Erythroblast (primary cell): ENCODE data around the gene RAB27B.

Experiments used
- DNase-seq, 2 experiments: peaks; one replicate each; lab custom pipeline; 2025; lab: John Stamatoyannopoulos, UW
- GATA1 ChIP-seq: IDR thresholded peaks from 2 replicates; pipeline ENCODE4 v1.6.1; 2011; ENCODE audit warnings: low read depth, mild to moderate bottlenecking, control low read depth, low read length, moderate library complexity
- POLR2A ChIP-seq: IDR thresholded peaks from 2 replicates; pipeline ENCODE4 v1.6.1; 2011; ENCODE audit warnings: mild to moderate bottlenecking, low read length

RAB27B gene

GRCh38 chr18:54828281-54828881 lies at the start of gene RAB27B:
TSS of gene RAB27B (plus strand) at chr18:54828477. CDS start at chr18:54877586, 49,109 bp downstream.
- TF ChIP-seq GATA1 (no peak), POLR2A (peak; percentile 74)
- peak; percentile 77 to 81 for DNase-seq

GRCh38 chr18:54780285-54780861 lies 47.9 kb upstream of the RAB27B start:
- no peak for DNase-seq
- TF ChIP-seq GATA1 (no peak), POLR2A (no peak)

- no peak for DNase-seq
- TF ChIP-seq POLR2A (no peak), GATA1 (no peak)
Measured at GRCh38 chr18:54780970-54781369, 47.3 kb upstream of the RAB27B start.

GRCh38 chr18:54783139-54783538 lies 45.1 kb upstream of the RAB27B start:
- DNase-seq: no peak
- TF ChIP-seq GATA1 (no peak), POLR2A (no peak)

- TF ChIP-seq GATA1: no peak
- TF ChIP-seq POLR2A: no peak
- DNase-seq: no peak
Measured at GRCh38 chr18:54786206-54786605, 42.1 kb upstream of the RAB27B start.

- TF ChIP-seq POLR2A: no peak
- TF ChIP-seq GATA1: no peak
- DNase-seq: no peak
Measured at GRCh38 chr18:54787121-54787520, 41.2 kb upstream of the RAB27B start.

GRCh38 chr18:54787616-54788015 lies 40.7 kb upstream of the RAB27B start:
- DNase-seq: no peak
- no peak for TF ChIP-seq GATA1
- TF ChIP-seq POLR2A: no peak

GRCh38 chr18:54790109-54790508 lies 38.2 kb upstream of the RAB27B start:
- TF ChIP-seq POLR2A: no peak
- no peak for TF ChIP-seq GATA1
- no peak for DNase-seq

- DNase-seq: no peak
- TF ChIP-seq POLR2A (no peak), GATA1 (no peak)
Measured at GRCh38 chr18:54791657-54792056, 36.6 kb upstream of the RAB27B start.

GRCh38 chr18:54792079-54792478 lies 36.2 kb upstream of the RAB27B start:
- TF ChIP-seq POLR2A (no peak), GATA1 (no peak)
- DNase-seq: no peak

GRCh38 chr18:54794823-54795222 lies 33.5 kb upstream of the RAB27B start:
- TF ChIP-seq GATA1: no peak
- no peak for TF ChIP-seq POLR2A
- DNase-seq: no peak

- TF ChIP-seq POLR2A: no peak
- TF ChIP-seq GATA1: no peak
- no peak for DNase-seq
Measured at GRCh38 chr18:54798186-54798585, 30.1 kb upstream of the RAB27B start.

GRCh38 chr18:54801374-54801773 lies 26.9 kb upstream of the RAB27B start:
- no peak for DNase-seq
- TF ChIP-seq GATA1 (no peak), POLR2A (no peak)

- TF ChIP-seq POLR2A (no peak), GATA1 (no peak)
- no peak for DNase-seq
Measured at GRCh38 chr18:54802178-54802577, 26.1 kb upstream of the RAB27B start.
